PC-9 (cell line): ENCODE results near the gene CD2BP2. TPM values are rescaled to one million over a fixed set of nuclear protein-coding genes. Genes with fewer than 3 reads are reported as not detected.

ENCODE experiments used
- BruUV-seq: library from RNA; stranded (reverse); fragments of 400-500 nt; replicated peaks from 2 replicates; lab custom pipeline; 2021; lab: Mats Ljungman, UMichigan
- CTCF ChIA-PET: fragments of 300-600 bp; sonication (Branson Sonifier 250); formaldehyde crosslinking; loops from one replicate; lab custom pipeline; 2022; ENCODE audit warnings: antibody characterized with exemption; lab: Charles Lee
- POLR2A ChIA-PET: fragments of 300-600 bp; sonication (Branson Sonifier 250); formaldehyde crosslinking; loops from one replicate; lab custom pipeline; 2022; ENCODE audit warnings: antibody characterized with exemption; ENCODE audit not compliant: unreplicated experiment; lab: Charles Lee
- DNase-seq, 2 experiments: peaks; one replicate each; pipeline versions ENCODE4 v3.0.0 to v3.0.0-alpha.2; 2015 to 2022; ENCODE audit warnings: mixed read lengths in 1 of 2
- H2AFZ ChIP-seq: fragments of 200-600 bp; sonication (generic); 2 replicates; pipeline ENCODE4 v1.8.1; 2017; ENCODE audit warnings: antibody characterized with exemption
- H3F3A ChIP-seq: fragments of 200-600 bp; sonication (generic); 2 replicates; pipeline ENCODE4 v1.8.1; 2017; ENCODE audit warnings: antibody characterized with exemption, mild to moderate bottlenecking, low read depth; ENCODE audit not compliant: insufficient read depth
- H3K27ac ChIP-seq: fragments of 200-600 bp; sonication (generic); 2 replicates; pipeline ENCODE4 v1.6.1; 2016; ENCODE audit warnings: mixed run types
- H3K27me3 ChIP-seq: fragments of 200-600 bp; sonication (generic); 2 replicates; pipeline ENCODE4 v1.6.1; 2016; ENCODE audit warnings: low read depth, mixed run types; ENCODE audit not compliant: insufficient read depth
- H3K36me3 ChIP-seq: fragments of 200-600 bp; sonication (generic); 2 replicates; pipeline ENCODE4 v1.6.1; 2016; ENCODE audit warnings: low read depth, mixed run types
- H3K4me1 ChIP-seq: fragments of 200-600 bp; sonication (generic); replicated peaks from 2 replicates; pipeline ENCODE4 v1.6.1; 2016; ENCODE audit warnings: mixed run types; ENCODE audit not compliant: insufficient read depth
- H3K4me2 ChIP-seq: fragments of 200-600 bp; sonication (generic); 2 replicates; pipeline ENCODE4 v1.6.1; 2017; ENCODE audit warnings: mixed run types
- H3K4me3 ChIP-seq: fragments of 200-600 bp; sonication (generic); 2 replicates; pipeline ENCODE4 v1.6.1; 2016; ENCODE audit warnings: mixed run types
- H3K79me2 ChIP-seq: fragments of 200-600 bp; sonication (generic); 2 replicates; pipeline ENCODE4 v1.6.1; 2017; ENCODE audit warnings: low read depth, mixed run types
- H3K9me2 ChIP-seq: fragments of 200-600 bp; sonication (generic); 2 replicates; pipeline ENCODE4 v1.8.1; 2017; ENCODE audit warnings: mild to moderate bottlenecking; ENCODE audit not compliant: insufficient read depth
- H3K9me3 ChIP-seq: fragments of 200-600 bp; sonication (generic); 2 replicates; pipeline ENCODE4 v1.8.1; 2016; ENCODE audit warnings: low read depth; ENCODE audit not compliant: insufficient read depth
- H4K20me1 ChIP-seq: fragments of 200-600 bp; sonication (generic); 2 replicates; pipeline ENCODE4 v1.8.1; 2017; ENCODE audit not compliant: insufficient read depth
- CTCF ChIP-seq: fragments of 200-600 bp; sonication (generic); conservative IDR thresholded peaks from 2 replicates; pipeline ENCODE4 v1.6.1; 2017; ENCODE audit warnings: mixed run types, antibody characterized with exemption, mild to moderate bottlenecking, moderate library complexity
- EZH2 ChIP-seq: fragments of 200-600 bp; sonication (generic); IDR thresholded peaks from 2 replicates; pipeline ENCODE4 v1.8.0; 2017; ENCODE audit warnings: antibody characterized with exemption, low read depth
- intact Hi-C: fragments of 100-400 bp; cut with micrococcal nuclease; formaldehyde crosslinking; loops from one replicate; pipeline ENCODE4 v1.10.0; 2022; ENCODE audit not compliant: unreplicated experiment
- total RNA-seq: library from RNA; stranded (reverse); gene quantifications from 2 replicates; pipeline ENCODE4 v1.2.3, GENCODE V29; 2021

Gene CD2BP2
- total RNA-seq, 1 experiment from 2014 or later: 84.6 TPM

- CTCF ChIA-PET: no interaction called here
- intact Hi-C loops: no loop called here
- Histone ChIP-seq H3K36me3 (no peaks in the 10 kb centered on the region), H4K20me1 (no peaks in the 10 kb centered on the region), H3K27ac (no peak within 1 kb of the TSS), H3K27me3 (no peaks in the 10 kb centered on the region), H3K4me2 (no peak within 1 kb of the TSS), H3K4me1 (peaks cover 9% of the 10 kb centered on the region; the same call in 1 of the 2 replicates), H2AFZ (no peak within 1 kb of the TSS), H3K9me2 (no peaks in the 10 kb centered on the region), H3K9me3 (no peaks in the 10 kb centered on the region), H3K79me2 (peaks cover 13% of the 10 kb centered on the region; the same call in 1 of the 2 replicates), H3K4me3 (no peak within 1 kb of the TSS), H3F3A (peaks cover 26% of the 10 kb centered on the region)
- BruUV-seq: no TSS peak
- POLR2A ChIA-PET: interaction anchor here (0.6 kb wide), 1 partner anchor 48 kb away, joined by 3 read pairs; no protein-coding TSS in a partner anchor
- TF ChIP-seq EZH2: no peak
- TF ChIP-seq CTCF: no peak
- no peak for DNase-seq
Measured at GRCh38 chr16:30382111-30382881, 27.2 kb upstream of the CD2BP2 start, which contains the start of gene SEPTIN1. Gene SEPTIN1, minus strand, starts transcription at chr16:30382561. Its CDS starts 19 bp downstream, at chr16:30382542.

- intact Hi-C loops: no loop called here
- DNase-seq: no peak
- Histone ChIP-seq H3K79me2 (peaks cover 13% of the 10 kb centered on the region; the same call in 1 of the 2 replicates), H3K27ac (no peak overlapping the region), H3K4me1 (peaks cover 17% of the 10 kb centered on the region), H3F3A (peaks cover 31% of the 10 kb centered on the region), H3K9me2 (no peaks in the 10 kb centered on the region), H3K27me3 (no peaks in the 10 kb centered on the region), H3K4me3 (no peak overlapping the region), H3K9me3 (no peaks in the 10 kb centered on the region), H2AFZ (no peak overlapping the region), H3K36me3 (no peaks in the 10 kb centered on the region), H3K4me2 (no peak overlapping the region), H4K20me1 (no peaks in the 10 kb centered on the region)
- no TSS peak for BruUV-seq
- TF ChIP-seq EZH2 (no peak), CTCF (no peak)
- ChIA-PET CTCF (interaction anchor here (0.6 kb wide), 1 partner anchor 10 kb away, joined by 3 read pairs; no protein-coding TSS in a partner anchor), POLR2A (interaction anchor here (0.6 kb wide), 1 partner anchor 46 kb away, joined by 5 read pairs; no protein-coding TSS in a partner anchor)
Measured at GRCh38 chr16:30381291-30382041, 26.4 kb upstream of the CD2BP2 start.

GRCh38 chr16:30380803-30381208 is 25.7 kb upstream of the CD2BP2 start:
- Histone ChIP-seq H4K20me1 (no peaks in the 10 kb centered on the region), H3K4me2 (no peak overlapping the region), H3K27me3 (no peaks in the 10 kb centered on the region), H3F3A (peaks cover 31% of the 10 kb centered on the region), H3K36me3 (no peaks in the 10 kb centered on the region), H3K79me2 (peaks cover 13% of the 10 kb centered on the region; the same call in 1 of the 2 replicates), H3K9me3 (no peaks in the 10 kb centered on the region), H2AFZ (no peak overlapping the region), H3K4me1 (peaks cover 19% of the 10 kb centered on the region), H3K4me3 (no peak overlapping the region), H3K9me2 (no peaks in the 10 kb centered on the region), H3K27ac (no peak overlapping the region)
- ChIA-PET POLR2A (interaction anchor here (0.7 kb wide), 1 partner anchor 559 kb away, joined by 4 read pairs; no protein-coding TSS in a partner anchor), CTCF (interaction anchor here (0.6 kb wide), 1 partner anchor 10 kb away, joined by 3 read pairs; no protein-coding TSS in a partner anchor)
- no TSS peak for BruUV-seq
- TF ChIP-seq CTCF (no peak), EZH2 (no peak)
- no peak for DNase-seq
- intact Hi-C loops: no loop called here
